BLaER1 (cell line): ENCODE measurements around the gene ANKRD28.
"Not testable (repeated sequence)": the region's sequence is repeated elsewhere in the genome, so short reads cannot be mapped to it uniquely, and the experiment has no call there.

Experiments
- H3K27ac ChIP-seq: shearing (Covaris generic); formaldehyde crosslinking; 2 replicates; pipeline ENCODE4 v1.8.1; 2022
- H3K27me3 ChIP-seq: shearing (Covaris generic); formaldehyde crosslinking; 2 replicates; pipeline ENCODE4 v1.8.1; 2022
- H3K36me3 ChIP-seq: shearing (Covaris generic); formaldehyde crosslinking; 2 replicates; pipeline ENCODE4 v1.8.1; 2022
- H3K4me1 ChIP-seq: shearing (Covaris generic); formaldehyde crosslinking; 2 replicates; pipeline ENCODE4 v1.8.1; 2022
- H3K4me2 ChIP-seq: shearing (Covaris generic); formaldehyde crosslinking; 2 replicates; pipeline ENCODE4 v1.8.1; 2022
- H3K4me3 ChIP-seq: shearing (Covaris generic); formaldehyde crosslinking; 2 replicates; pipeline ENCODE4 v1.8.1; 2022
- H3K9ac ChIP-seq: shearing (Covaris generic); formaldehyde crosslinking; 2 replicates; pipeline ENCODE4 v1.8.1; 2022
- H3K9me3 ChIP-seq: shearing (Covaris generic); formaldehyde crosslinking; 2 replicates; pipeline ENCODE4 v1.8.1; 2022
- H4K20me1 ChIP-seq: shearing (Covaris generic); formaldehyde crosslinking; 2 replicates; pipeline ENCODE4 v1.8.1; 2022
- Cebpa-rat ChIP-seq: shearing (Covaris generic); IDR thresholded peaks from 2 replicates; pipeline ENCODE4 v1.8.1; 2022

Gene ANKRD28

GRCh38 chr3:15822281-15822680, 24.5 kb upstream of the ANKRD28 start:
- Histone ChIP-seq H3K4me2 (no peak overlapping the region), H3K36me3 (no peaks in the 10 kb centered on the region), H4K20me1 (peaks cover 89% of the 10 kb centered on the region), H3K9ac (no peak overlapping the region), H3K27ac (no peak overlapping the region), H3K9me3 (no peaks in the 10 kb centered on the region), H3K4me3 (no peak overlapping the region), H3K4me1 (peaks cover 2% of the 10 kb centered on the region), H3K27me3 (no peaks in the 10 kb centered on the region)
- TF ChIP-seq Cebpa-rat, result no peak

- Histone ChIP-seq H4K20me1 (peaks cover 89% of the 10 kb centered on the region), H3K27ac (no peak overlapping the region), H3K27me3 (no peaks in the 10 kb centered on the region), H3K36me3 (no peaks in the 10 kb centered on the region), H3K9me3 (no peaks in the 10 kb centered on the region), H3K4me3 (no peak overlapping the region), H3K4me2 (no peak overlapping the region), H3K9ac (no peak overlapping the region), H3K4me1 (peaks cover 9% of the 10 kb centered on the region)
- TF ChIP-seq Cebpa-rat, result no peak
Measured at GRCh38 chr3:15820911-15821310, 23.1 kb upstream of the ANKRD28 start.

DNA sequence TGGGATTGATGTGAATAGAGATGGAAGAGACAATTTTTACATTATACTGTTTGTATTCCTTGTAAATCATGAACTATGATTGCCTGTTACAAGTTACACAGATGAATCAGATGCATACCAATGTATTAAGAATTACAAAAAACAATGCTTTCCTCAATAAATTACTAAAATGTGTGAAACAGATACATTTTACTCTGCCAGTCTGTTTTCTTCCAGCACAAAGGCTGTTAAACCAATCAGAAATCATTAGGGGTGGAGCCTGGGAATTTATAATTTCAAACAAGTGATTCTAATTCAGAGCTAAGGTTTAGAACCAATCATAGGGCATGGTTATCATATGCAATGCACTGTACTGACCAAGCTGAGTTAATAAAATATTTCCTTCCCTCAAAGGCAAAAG, 21.8 kb upstream of the ANKRD28 start:
- no peak for TF ChIP-seq Cebpa-rat
- Histone ChIP-seq H3K4me3 (no peak overlapping the region), H3K36me3 (no peaks in the 10 kb centered on the region), H3K9me3 (no peaks in the 10 kb centered on the region), H3K4me2 (no peak overlapping the region), H3K27ac (no peak overlapping the region), H3K9ac (no peak overlapping the region), H3K4me1 (peaks cover 9% of the 10 kb centered on the region), H4K20me1 (peaks cover 88% of the 10 kb centered on the region), H3K27me3 (no peaks in the 10 kb centered on the region)

DNA sequence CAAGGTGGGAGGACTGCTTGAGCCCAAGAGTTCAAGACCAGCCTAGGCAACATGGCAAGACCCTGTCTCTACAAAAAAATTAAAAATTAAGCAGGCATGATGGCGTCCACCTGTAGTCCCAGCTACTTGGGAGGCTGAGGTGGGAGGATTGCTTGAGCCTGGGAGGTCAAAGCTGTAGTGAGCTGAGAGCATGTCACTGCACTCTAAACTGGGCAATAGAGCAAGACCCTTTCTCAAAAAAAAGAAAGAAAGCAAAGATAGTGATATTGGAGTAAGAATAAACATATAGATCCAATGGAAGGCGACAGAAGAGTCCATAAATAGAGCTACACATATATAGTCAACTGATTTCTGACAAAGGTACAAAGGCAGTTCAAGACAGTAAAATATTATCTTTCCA, 21.3 kb upstream of the ANKRD28 start:
- H3K4me1 ChIP-seq, result peaks cover 9% of the 10 kb centered on the region
- H3K4me2 ChIP-seq, result no peak overlapping the region

GRCh38 chr3:15815696-15816095, 17.9 kb upstream of the ANKRD28 start:
- Histone ChIP-seq H3K27ac (no peak overlapping the region), H3K4me2 (no peak overlapping the region), H3K36me3 (no peaks in the 10 kb centered on the region), H3K4me3 (no peak overlapping the region), H3K9me3 (no peaks in the 10 kb centered on the region), H3K4me1 (peaks cover 15% of the 10 kb centered on the region), H4K20me1 (peaks cover 79% of the 10 kb centered on the region), H3K9ac (no peak overlapping the region), H3K27me3 (no peaks in the 10 kb centered on the region)
- no peak for TF ChIP-seq Cebpa-rat

More for the DNA sequence above, 21.3 kb upstream of the ANKRD28 start:
- TF ChIP-seq Cebpa-rat, result no peak
- H3K9ac ChIP-seq, result no peak overlapping the region
- H3K27ac ChIP-seq, result no peak overlapping the region
- no peaks in the 10 kb centered on the region for H3K9me3 ChIP-seq
- H4K20me1 ChIP-seq, result peaks cover 86% of the 10 kb centered on the region
- no peak overlapping the region for H3K4me3 ChIP-seq
- H3K36me3 ChIP-seq, result no peaks in the 10 kb centered on the region
- no peaks in the 10 kb centered on the region for H3K27me3 ChIP-seq

DNA sequence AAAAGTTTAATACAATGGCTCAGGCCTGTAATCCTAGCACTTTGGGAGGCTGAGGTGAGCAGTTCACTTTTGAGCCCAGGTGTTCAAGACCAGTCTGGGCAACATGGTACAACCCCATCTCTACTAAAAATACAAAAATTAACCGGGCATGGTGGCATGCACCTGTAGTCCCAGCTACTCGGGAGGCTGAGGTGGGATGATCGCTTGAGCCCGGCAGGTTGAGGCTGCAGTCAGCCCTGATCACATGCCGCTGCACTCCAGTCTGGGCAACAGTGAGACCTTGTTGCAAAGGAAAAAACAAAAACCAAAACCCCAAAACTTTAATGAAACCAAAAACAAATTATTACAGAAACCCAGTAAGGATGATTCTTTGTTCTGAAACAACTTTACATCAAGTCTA, 15.3 kb upstream of the ANKRD28 start:
- not testable (repeated sequence) for H3K4me2 ChIP-seq, H3K36me3 ChIP-seq, H3K9ac ChIP-seq, H3K27ac ChIP-seq, H3K27me3 ChIP-seq, H3K4me3 ChIP-seq, H3K9me3 ChIP-seq
- H4K20me1 ChIP-seq, result peaks cover 54% of the 10 kb centered on the region
- peaks cover 19% of the 10 kb centered on the region for H3K4me1 ChIP-seq

DNA sequence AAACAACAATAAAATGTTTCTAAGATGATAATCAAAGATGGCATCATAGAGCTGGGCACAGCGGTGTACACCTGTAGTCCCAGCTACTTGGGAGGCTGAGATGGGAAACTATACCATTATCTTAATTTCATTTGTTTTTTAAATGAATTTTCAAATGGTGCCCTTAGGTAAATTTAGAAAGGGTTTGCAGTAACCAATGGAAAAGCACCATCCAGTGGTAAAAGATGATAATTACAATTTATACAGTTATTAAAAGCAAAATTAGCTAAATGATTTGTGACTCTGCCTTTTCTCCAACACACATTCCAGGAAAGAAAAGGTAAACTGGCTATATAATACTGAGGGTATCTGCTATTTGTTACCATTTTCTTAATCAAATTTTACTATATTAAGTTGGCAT, 14.4 kb upstream of the ANKRD28 start:
- H3K36me3 ChIP-seq, result no peaks in the 10 kb centered on the region
- H4K20me1 ChIP-seq, result peaks cover 45% of the 10 kb centered on the region
- no peak overlapping the region for H3K9ac ChIP-seq
- no peaks in the 10 kb centered on the region for H3K27me3 ChIP-seq
- H3K4me3 ChIP-seq, result no peak overlapping the region
- H3K27ac ChIP-seq, result no peak overlapping the region
- peaks cover 16% of the 10 kb centered on the region for H3K4me1 ChIP-seq
- no peaks in the 10 kb centered on the region for H3K9me3 ChIP-seq
- TF ChIP-seq Cebpa-rat, result no peak
- no peak overlapping the region for H3K4me2 ChIP-seq

- Histone ChIP-seq H3K4me3 (no peak overlapping the region), H3K27ac (no peak overlapping the region), H3K9me3 (no peaks in the 10 kb centered on the region), H3K4me1 (peaks cover 22% of the 10 kb centered on the region), H3K36me3 (no peaks in the 10 kb centered on the region), H3K27me3 (no peaks in the 10 kb centered on the region), H3K9ac (no peak overlapping the region), H3K4me2 (no peak overlapping the region), H4K20me1 (peaks cover 30% of the 10 kb centered on the region)
- TF ChIP-seq Cebpa-rat, result no peak
Measured at GRCh38 chr3:15810702-15811101, 12.9 kb upstream of the ANKRD28 start.

DNA sequence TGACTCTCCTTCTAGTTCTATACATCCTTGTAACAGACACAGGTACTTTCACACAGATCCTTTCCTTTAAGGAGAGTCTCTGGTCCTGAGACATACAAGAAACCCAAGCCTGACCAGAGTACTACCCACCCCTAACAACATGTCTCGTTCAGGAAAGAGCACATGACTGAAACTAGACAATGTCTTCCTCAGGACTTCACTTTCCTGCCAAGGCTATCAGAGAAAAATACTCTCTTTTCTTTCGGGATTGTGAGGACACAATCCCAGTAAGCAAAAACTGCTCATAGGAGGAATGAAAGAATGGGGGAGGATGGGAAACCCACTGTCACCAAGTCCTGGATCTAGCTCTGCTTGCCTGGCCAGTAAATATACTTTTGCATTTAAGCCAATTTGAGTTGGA, 11.5 kb upstream of the ANKRD28 start:
- Histone ChIP-seq H3K27ac (no peak overlapping the region), H3K27me3 (no peaks in the 10 kb centered on the region), H3K4me2 (no peak overlapping the region), H4K20me1 (peaks cover 21% of the 10 kb centered on the region), H3K9ac (no peak overlapping the region), H3K9me3 (no peaks in the 10 kb centered on the region), H3K36me3 (no peaks in the 10 kb centered on the region), H3K4me3 (no peak overlapping the region), H3K4me1 (peaks cover 36% of the 10 kb centered on the region)
- no peak for TF ChIP-seq Cebpa-rat

- H3K9me3 ChIP-seq, result no peaks in the 10 kb centered on the region
- H3K27ac ChIP-seq, result no peak overlapping the region
- H3K4me3 ChIP-seq, result no peak overlapping the region
- H3K4me1 ChIP-seq, result peaks cover 37% of the 10 kb centered on the region
- H3K4me2 ChIP-seq, result no peak overlapping the region
- H4K20me1 ChIP-seq, result peaks cover 16% of the 10 kb centered on the region
- H3K27me3 ChIP-seq, result no peaks in the 10 kb centered on the region
- TF ChIP-seq Cebpa-rat, result no peak
- no peaks in the 10 kb centered on the region for H3K36me3 ChIP-seq
- H3K9ac ChIP-seq, result no peak overlapping the region
Measured at GRCh38 chr3:15808679-15809310, 11.0 kb upstream of the ANKRD28 start.

DNA sequence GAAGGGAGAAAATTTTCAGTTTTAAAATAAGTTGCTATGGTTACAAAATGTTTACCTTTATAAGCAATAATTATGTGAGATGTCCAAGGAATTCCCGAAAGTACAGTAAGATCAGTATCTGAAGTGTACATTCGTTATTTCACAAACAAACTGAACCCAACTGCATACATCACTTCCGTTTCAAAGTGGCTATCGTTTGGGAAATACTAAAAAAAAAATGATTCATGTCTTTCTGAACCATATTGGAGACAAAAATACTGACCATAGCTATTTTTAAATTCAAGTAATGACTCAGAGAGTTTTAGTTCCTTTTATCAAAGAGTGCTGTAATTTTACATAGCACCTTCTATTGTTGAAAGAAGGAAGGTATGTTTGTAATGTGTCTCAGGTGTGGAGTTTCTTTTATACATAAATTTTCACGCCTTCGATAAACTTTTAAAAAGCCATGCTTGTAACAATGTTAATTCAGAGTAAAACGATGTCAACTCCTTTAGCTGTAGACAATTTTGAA, 8.0 kb upstream of the ANKRD28 start:
- Histone ChIP-seq H3K9me3 (no peaks in the 10 kb centered on the region), H3K27me3 (no peaks in the 10 kb centered on the region), H4K20me1 (no peaks in the 10 kb centered on the region; the same call in 1 of the 2 replicates), H3K9ac (no peak overlapping the region), H3K27ac (0 out of 2 replicates have a peak overlapping the region, but pooled peaks have one; percentile 11), H3K36me3 (no peaks in the 10 kb centered on the region), H3K4me2 (peak overlapping the region; percentile 57), H3K4me1 (peaks cover 46% of the 10 kb centered on the region), H3K4me3 (no peak overlapping the region)
- TF ChIP-seq Cebpa-rat, result no peak
